Gastrocnemius medialis (tissue), 4 donors: ENCODE measurements around the gene TLR6. TPM values are rescaled to one million over a fixed set of nuclear protein-coding genes. Genes with fewer than 3 reads are reported as not detected.

Source experiments
- ATAC-seq, 2 donors: fragments of 150-250 bp; one replicate each; pipeline ENCODE4 v1.9.1; 2016
- DNase-seq, 2 donors: peaks; one replicate each; pipeline ENCODE4 v3.0.0-alpha.2; 2019
- H3K27ac ChIP-seq, 4 donors: fragments of 200-600 bp; sonication (generic); 1 replicate in 1 of 4; 2 replicates in 3 of 4; pipeline ENCODE4 v1.5.1; 2016 to 2018; ENCODE audit warnings: mild to moderate bottlenecking in 2 of 4, moderate library complexity in 1 of 4
- H3K27me3 ChIP-seq, 3 donors: fragments of 200-600 bp; sonication (generic) in 2 of 3; 1 replicate in 1 of 3; 2 replicates in 2 of 3; pipeline versions ENCODE4 v1.5.1 to v1.6.0; 2016 to 2019; ENCODE audit warnings: mild to moderate bottlenecking in 1 of 3, moderate library complexity in 1 of 3
- H3K36me3 ChIP-seq, 2 donors: fragments of 200-600 bp; sonication (generic) in 1 of 2; one replicate each; pipeline ENCODE4 v1.5.1; 2017 to 2018
- H3K4me1 ChIP-seq, 2 donors: fragments of 200-600 bp; sonication (generic) in 1 of 2; one replicate each; pipeline ENCODE4 v1.5.1; 2016 to 2017; ENCODE audit warnings: mild to moderate bottlenecking in 2 of 2
- H3K4me3 ChIP-seq, 4 donors: fragments of 200-600 bp; sonication (generic) in 3 of 4; 1 replicate in 1 of 4; 2 replicates in 3 of 4; pipeline ENCODE4 v1.5.1; 2016 to 2019; ENCODE audit warnings: mild to moderate bottlenecking in 2 of 4
- H3K9me3 ChIP-seq, 3 donors: fragments of 200-600 bp; sonication (generic) in 2 of 3; 1 replicate in 1 of 3; 2 replicates in 2 of 3; pipeline ENCODE4 v1.5.1; 2016 to 2019
- POLR2A ChIP-seq, 2 donors: fragments of 450-650 bp; IDR thresholded peaks; one replicate each; pipeline ENCODE4 v1.6.1; 2017; ENCODE audit warnings: antibody characterized with exemption in 2 of 2, mild to moderate bottlenecking in 2 of 2, moderate library complexity in 2 of 2
- in situ Hi-C, 4 donors: fragments of 200-750 bp; cut with MboI; loops; one replicate each; pipeline versions ENCODE4 v1.15.0 to v1.8.0; 2017; ENCODE audit warnings: low sequenced_read_pairs in 4 of 4
- intact Hi-C: fragments of 100-400 bp; cut with DNase I; formaldehyde crosslinking; loops from one replicate; pipeline ENCODE4 v1.15.1; 2023; ENCODE audit warnings: low total_unique reads
- total RNA-seq, 4 donors: library from RNA; depleted of rRNA; stranded (reverse); fragments of >200 nt; gene quantifications; one replicate each; pipeline versions ENCODE4 v1.1.0 to v1.2.3, GENCODE V29; 2016
- TF ChIP-seq, protein P1 (sequence below), 5 experiments: fragments of 450-650 bp in 3 of 5; fragments of 200-600 bp in 2 of 5; sonication (generic) in 2 of 5; IDR thresholded peaks in 4 of 5; conservative IDR thresholded peaks in 1 of 5; 1 replicate in 4 of 5; 2 replicates in 1 of 5; pipeline ENCODE4 v1.5.1; 2016 to 2019; ENCODE audit warnings: antibody characterized with exemption in 5 of 5, mild to moderate bottlenecking in 3 of 5, moderate library complexity in 3 of 5

TLR6 gene
- total RNA-seq, 4 donors from 2014 or later = 0.29 to 0.75 (median 0.48) TPM

DNA sequence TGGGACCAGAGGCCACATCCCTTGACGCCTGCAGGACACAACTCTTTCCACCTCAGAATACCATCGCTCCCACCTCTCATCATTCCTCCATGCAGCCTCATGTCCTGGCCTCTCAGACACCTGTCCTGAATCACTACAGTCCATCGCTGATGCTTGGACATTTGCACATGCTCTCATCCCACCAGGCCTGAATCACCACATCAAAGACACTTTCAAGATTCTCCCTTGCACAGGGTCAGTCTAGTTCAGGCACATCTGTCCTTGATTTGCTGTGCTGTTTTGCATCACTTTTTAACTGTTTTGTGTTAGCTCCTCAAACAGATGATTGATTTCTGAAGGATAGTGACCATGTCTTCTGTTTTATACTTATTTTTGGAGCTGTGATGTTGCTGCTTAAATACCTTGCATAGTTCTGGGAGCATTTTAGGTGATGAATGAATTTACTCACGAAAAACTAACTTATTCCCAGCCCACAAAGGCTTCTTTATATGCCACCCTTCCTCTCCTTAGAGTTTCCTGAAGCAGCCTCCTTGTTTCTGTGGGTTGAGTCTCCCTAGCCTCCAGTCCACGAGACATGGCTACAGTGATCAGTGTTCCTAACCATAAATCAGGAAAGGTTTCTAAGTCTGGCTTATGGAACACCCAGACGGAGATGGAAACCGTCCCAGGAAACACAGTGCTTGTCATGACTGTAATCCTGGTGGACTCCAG, 13.6 kb upstream of the TLR6 start:
- in situ Hi-C loops (no loop called here), intact Hi-C loops (no loop called here)
- Histone ChIP-seq H3K9me3 (no peaks in the 10 kb centered on the region), H3K27me3 (no peaks in the 10 kb centered on the region), H3K4me1 (peaks cover 24 to 30% of the 10 kb centered on the region in 2 donors), H3K4me3 (no peak overlapping the region), H3K36me3 (no peaks in the 10 kb centered on the region), H3K27ac (peak overlapping the region in 2 of 4 donors; percentile 12 to 78)
- no peak for DNase-seq
- no peak for TF ChIP-seq POLR2A (IDR thresholded peaks at IDR 0.05)
- TF ChIP-seq, protein P1, sequence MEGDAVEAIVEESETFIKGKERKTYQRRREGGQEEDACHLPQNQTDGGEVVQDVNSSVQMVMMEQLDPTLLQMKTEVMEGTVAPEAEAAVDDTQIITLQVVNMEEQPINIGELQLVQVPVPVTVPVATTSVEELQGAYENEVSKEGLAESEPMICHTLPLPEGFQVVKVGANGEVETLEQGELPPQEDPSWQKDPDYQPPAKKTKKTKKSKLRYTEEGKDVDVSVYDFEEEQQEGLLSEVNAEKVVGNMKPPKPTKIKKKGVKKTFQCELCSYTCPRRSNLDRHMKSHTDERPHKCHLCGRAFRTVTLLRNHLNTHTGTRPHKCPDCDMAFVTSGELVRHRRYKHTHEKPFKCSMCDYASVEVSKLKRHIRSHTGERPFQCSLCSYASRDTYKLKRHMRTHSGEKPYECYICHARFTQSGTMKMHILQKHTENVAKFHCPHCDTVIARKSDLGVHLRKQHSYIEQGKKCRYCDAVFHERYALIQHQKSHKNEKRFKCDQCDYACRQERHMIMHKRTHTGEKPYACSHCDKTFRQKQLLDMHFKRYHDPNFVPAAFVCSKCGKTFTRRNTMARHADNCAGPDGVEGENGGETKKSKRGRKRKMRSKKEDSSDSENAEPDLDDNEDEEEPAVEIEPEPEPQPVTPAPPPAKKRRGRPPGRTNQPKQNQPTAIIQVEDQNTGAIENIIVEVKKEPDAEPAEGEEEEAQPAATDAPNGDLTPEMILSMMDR (IDR thresholded peaks at IDR 0.05 in 4 of 5, conservative IDR thresholded peaks at IDR 0.05 in 1 of 5) = no peak
- ATAC-seq = no peak

DNA sequence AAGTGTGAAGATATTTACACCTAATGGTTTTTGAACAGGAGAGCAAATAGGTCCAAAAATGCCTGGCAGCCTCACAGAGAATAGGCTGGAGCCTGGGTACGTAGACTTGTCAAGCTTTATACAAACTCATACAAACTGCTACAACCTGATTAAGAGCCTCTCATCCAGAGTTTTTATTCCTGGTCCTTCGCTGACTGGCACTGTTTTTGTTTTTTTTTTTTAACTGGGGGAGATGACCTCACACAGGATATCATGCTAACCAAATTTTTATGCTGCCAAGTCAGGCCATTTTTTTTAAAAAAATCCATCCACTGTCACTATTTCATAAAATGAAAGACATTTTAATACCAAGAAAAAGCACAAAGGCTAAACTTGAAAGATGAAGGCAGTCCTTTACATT, 12.9 kb upstream of the TLR6 start:
- no peaks in the 10 kb centered on the region for H3K27me3 ChIP-seq
- in situ Hi-C loops (no loop called here), intact Hi-C loops (loop anchor here (2.0 to 10.0 kb wide), 2 partner anchors 175 to 1185 kb away; partner anchors contain the start of gene RELL1)
- no peaks in the 10 kb centered on the region for H3K9me3 ChIP-seq
- no peak for ATAC-seq
- H3K36me3 ChIP-seq = no peaks in the 10 kb centered on the region
- no peak for DNase-seq
- peak overlapping the region; percentile 78 to 89 (median 82) for H3K27ac ChIP-seq
- peaks cover 24 to 30% of the 10 kb centered on the region in 2 donors for H3K4me1 ChIP-seq
- TF ChIP-seq, protein P1 (IDR thresholded peaks at IDR 0.05 in 4 of 5, conservative IDR thresholded peaks at IDR 0.05 in 1 of 5) = no peak
- no peak for TF ChIP-seq POLR2A (IDR thresholded peaks at IDR 0.05)
- no peak overlapping the region for H3K4me3 ChIP-seq

DNA sequence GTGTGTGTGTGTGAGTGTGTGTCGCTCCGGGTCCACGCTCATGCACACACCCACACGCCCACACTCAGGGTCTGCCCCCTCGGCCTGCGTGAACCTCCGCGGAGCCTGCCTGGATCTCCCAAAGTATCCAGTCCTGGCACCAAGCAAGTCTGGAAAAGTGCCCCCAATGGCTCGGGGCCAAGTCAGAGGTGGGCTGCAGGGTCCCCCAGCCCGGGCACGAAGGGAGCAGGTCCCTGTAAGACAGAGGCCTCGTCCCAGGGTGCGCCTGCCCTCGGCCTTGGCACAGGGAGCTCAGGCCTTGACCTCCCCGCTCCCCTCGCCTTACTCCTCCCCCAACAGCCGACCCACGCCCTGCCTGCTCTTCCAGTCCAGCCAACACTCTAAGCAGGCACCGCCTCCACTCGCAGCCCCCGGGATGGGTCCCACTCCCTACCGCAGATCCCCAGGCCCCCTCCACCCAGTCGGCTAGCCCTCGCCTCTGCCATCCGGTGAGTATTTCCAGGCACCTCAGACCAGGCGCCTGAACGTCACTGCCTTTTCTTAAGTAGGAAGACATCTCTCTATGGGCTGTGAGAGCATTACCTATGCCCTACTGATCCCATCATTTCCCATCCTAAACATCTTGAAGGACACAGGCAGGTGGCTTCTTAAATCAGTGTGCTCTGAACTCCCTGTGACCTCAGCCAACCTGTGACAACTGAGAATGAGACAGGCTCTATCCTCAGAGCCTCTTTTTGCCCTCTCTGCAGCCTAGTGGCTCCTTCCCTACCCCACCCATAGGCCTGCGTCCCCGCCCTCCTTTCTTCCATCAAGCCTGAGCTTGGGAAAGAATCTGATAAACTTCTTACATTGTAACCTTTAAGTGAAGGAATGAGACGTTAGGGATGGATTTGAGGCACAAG, 11.7 kb upstream of the TLR6 start:
- TF ChIP-seq POLR2A (IDR thresholded peaks at IDR 0.05) = no peak
- TF ChIP-seq, protein P1 (IDR thresholded peaks at IDR 0.05 in 4 of 5, conservative IDR thresholded peaks at IDR 0.05 in 1 of 5) = no peak
- Histone ChIP-seq H3K27me3 (no peaks in the 10 kb centered on the region), H3K4me3 (peak overlapping the region; percentile 69 to 83 (median 75)), H3K36me3 (no peaks in the 10 kb centered on the region), H3K4me1 (peaks cover 24 to 30% of the 10 kb centered on the region in 2 donors), H3K9me3 (no peaks in the 10 kb centered on the region), H3K27ac (peak overlapping the region; percentile 78 to 89 (median 82))
- in situ Hi-C loops = no loop called here
- ATAC-seq (peak; percentile 40 to 55), DNase-seq (peak in 1 of 2 donors; percentile 37)
- intact Hi-C loops = loop anchor here (2.0 to 10.0 kb wide), 2 partner anchors 176 to 1184 kb away; partner anchors contain the start of gene RELL1

DNA sequence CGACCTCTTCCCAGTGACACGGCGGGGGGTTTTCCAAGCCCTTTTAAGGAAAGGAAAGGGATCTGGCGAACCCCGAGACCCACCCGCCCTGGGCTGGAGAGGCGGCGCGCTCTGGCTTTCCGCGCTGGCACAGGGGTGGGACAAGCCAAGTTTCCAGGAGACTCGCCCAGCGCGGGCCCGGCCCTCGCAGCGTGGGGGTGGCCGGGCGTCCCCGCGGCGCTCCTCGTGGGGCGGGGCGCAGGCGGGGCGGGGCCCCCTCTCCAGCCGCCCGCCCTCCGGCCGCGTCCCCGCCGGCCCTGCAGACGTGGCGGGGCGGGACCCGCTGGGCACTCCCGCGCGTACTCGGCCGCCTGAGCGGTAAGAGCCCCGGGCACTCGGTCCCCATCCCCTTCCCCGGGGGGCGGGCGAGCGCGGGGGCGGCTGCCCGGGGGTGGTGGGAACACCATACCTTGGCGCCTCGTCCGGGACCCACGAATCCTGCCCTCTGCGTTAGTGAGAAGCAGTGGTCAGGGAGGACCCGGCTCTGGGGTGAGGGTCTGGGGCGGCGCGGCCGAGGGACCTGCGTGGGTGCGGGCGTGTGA, 11.0 kb upstream of the TLR6 start, which contains the start of gene FAM114A1:
Gene FAM114A1 (plus strand): TSS at position 329 of the 581 bp plus-strand sequence. CDS start 10,273 bp downstream, outside the sequence.
- Histone ChIP-seq H3K9me3 (no peaks in the 10 kb centered on the region), H3K27ac (peak within 1 kb of the TSS; percentile 78 to 89 (median 82)), H3K4me1 (peaks cover 19 to 23% of the 10 kb centered on the region in 2 donors), H3K36me3 (no peaks in the 10 kb centered on the region), H3K27me3 (no peaks in the 10 kb centered on the region), H3K4me3 (peak within 1 kb of the TSS; percentile 69 to 83 (median 75))
- intact Hi-C loops (loop anchor here (2.0 to 10.0 kb wide), 2 partner anchors 177 to 1183 kb away; partner anchors contain the start of gene RELL1), in situ Hi-C loops (no loop called here)
- TF ChIP-seq POLR2A (IDR thresholded peaks at IDR 0.05) = peak; percentile 45 to 47
- TF ChIP-seq, protein P1 (IDR thresholded peaks at IDR 0.05 in 4 of 5, conservative IDR thresholded peaks at IDR 0.05 in 1 of 5) = no peak
- DNase-seq (peak; percentile 42 to 61), ATAC-seq (peak; percentile 77 to 78)
